Transverse colon (tissue), 4 donors: ENCODE data around the gene PIP5K1B. TPM values are rescaled to one million over a fixed set of nuclear protein-coding genes. Genes with fewer than 3 reads are reported as not detected.

Experiments used
- DNase-seq: peaks from one replicate; pipeline ENCODE4 v3.0.0-alpha.2; 2019
- H3K27ac ChIP-seq, 4 donors: fragments of 200-600 bp; sonication (generic); 2 replicates each; pipeline ENCODE4 v1.5.1; 2016 to 2018; ENCODE audit warnings: inconsistent platforms in 4 of 4
- H3K27me3 ChIP-seq: fragments of 200-600 bp; sonication (generic); 2 replicates; pipeline ENCODE4 v1.5.1; 2017; ENCODE audit warnings: inconsistent platforms
- H3K36me3 ChIP-seq, 4 donors: fragments of 200-600 bp; sonication (generic); 2 replicates each; pipeline ENCODE4 v1.5.1; 2017 to 2019; ENCODE audit warnings: inconsistent platforms in 4 of 4
- H3K4me1 ChIP-seq, 4 donors: fragments of 200-600 bp; sonication (generic); 2 replicates each; pipeline ENCODE4 v1.5.1; 2017 to 2020; ENCODE audit warnings: inconsistent platforms in 4 of 4
- H3K4me3 ChIP-seq, 4 donors: fragments of 200-600 bp; sonication (generic); 1 replicate in 1 of 4; 2 replicates in 3 of 4; pipeline versions ENCODE4 v1.5.1 to v1.6.1; 2017 to 2019; ENCODE audit warnings: inconsistent platforms in 4 of 4
- H3K9me3 ChIP-seq, 2 donors: fragments of 200-600 bp; sonication (generic); 2 replicates each; pipeline ENCODE4 v1.5.1; 2017 to 2019; ENCODE audit warnings: inconsistent platforms in 2 of 2
- CTCF ChIP-seq, 5 experiments: fragments of 200-600 bp in 3 of 5; fragments of 450-650 bp in 2 of 5; sonication (generic) in 3 of 5; IDR thresholded peaks; 1 replicate in 2 of 5; 2 replicates in 3 of 5; pipeline ENCODE4 v1.5.1; 2016 to 2017; ENCODE audit warnings: antibody characterized with exemption in 5 of 5, inconsistent platforms in 3 of 5, mild to moderate bottlenecking in 2 of 5, moderate library complexity in 1 of 5
- EP300 ChIP-seq: sonication (generic); formaldehyde crosslinking; IDR thresholded peaks from one replicate; pipeline ENCODE4 v1.6.1; 2017; ENCODE audit warnings: antibody characterized with exemption, low read depth
- POLR2A ChIP-seq: fragments of 450-650 bp; IDR thresholded peaks from one replicate; pipeline ENCODE4 v1.6.1; 2016; ENCODE audit warnings: antibody characterized with exemption, mild to moderate bottlenecking, moderate library complexity
- POLR2AphosphoS5 ChIP-seq, 3 donors: sonication (generic); formaldehyde crosslinking; IDR thresholded peaks; one replicate each; pipeline ENCODE4 v1.6.1; 2016; ENCODE audit warnings: antibody characterized with exemption in 3 of 3
- WGBS, 2 donors: methylation state at CpG; one replicate each; pipeline ENCODE4 v1.1.5; 2018; ENCODE audit warnings: low coverage in 1 of 2; 5-methylcytosine and 5-hydroxymethylcytosine counted together
- in situ Hi-C, 4 donors: fragments of 200-750 bp; cut with MboI; loops; one replicate each; pipeline versions ENCODE4 v1.15.0 to v1.15.1; 2017; ENCODE audit warnings: low sequenced_read_pairs in 3 of 4, low pct_ligation_motif_present in 1 of 4, low pct_unique_long_range_greater_than_20kb in 1 of 4
- intact Hi-C: fragments of 100-400 bp; cut with DNase I; formaldehyde crosslinking; loops from one replicate; pipeline ENCODE4 v1.15.1; 2023; ENCODE audit warnings: low total_unique reads
- total RNA-seq, 4 donors: library from RNA; depleted of rRNA; stranded (reverse); fragments of >200 nt; gene quantifications; one replicate each; pipeline ENCODE4 v1.1.0, GENCODE V29; 2016

The PIP5K1B gene
- total RNA-seq, 4 donors from 2014 or later: 45.6 to 104 (median 76.0) TPM

GRCh38 chr9:68795411-68795810, 90.4 kb downstream of the PIP5K1B start:
- H3K9me3 ChIP-seq: no peaks in the 10 kb centered on the region
- H3K4me1 ChIP-seq: peaks cover 0 to 4% (median 0%) of the 10 kb centered on the region in 4 donors
- intact Hi-C loops (no loop called here), in situ Hi-C loops (loop anchor here in 1 of 4 donors (25.0 kb wide), 2 partner anchors 192 to 208 kb away; no protein-coding TSS in a partner anchor)
- TF ChIP-seq EP300 (no peak), CTCF (IDR thresholded peaks at IDR 0.05) (no peak), POLR2AphosphoS5 (IDR thresholded peaks at IDR 0.05) (no peak)
- 73 to 78% methylated on average over 2 of the region's 2 CpGs for WGBS, 2 donors
- H3K36me3 ChIP-seq: no peaks in the 10 kb centered on the region
- no peak overlapping the region for H3K27ac ChIP-seq
- no peaks in the 10 kb centered on the region for H3K27me3 ChIP-seq
- no peak overlapping the region for H3K4me3 ChIP-seq
- DNase-seq: no peak

GRCh38 chr9:68797116-68797515, 92.1 kb downstream of the PIP5K1B start:
- intact Hi-C loops (no loop called here), in situ Hi-C loops (loop anchor here in 1 of 4 donors (25.0 kb wide), 2 partner anchors 190 to 210 kb away; no protein-coding TSS in a partner anchor)
- no peaks in the 10 kb centered on the region for H3K27me3 ChIP-seq
- peaks cover 0 to 4% (median 0%) of the 10 kb centered on the region in 4 donors for H3K4me1 ChIP-seq
- H3K36me3 ChIP-seq: no peaks in the 10 kb centered on the region
- no peak overlapping the region for H3K4me3 ChIP-seq
- no peak for DNase-seq
- no peaks in the 10 kb centered on the region for H3K9me3 ChIP-seq
- no peak overlapping the region for H3K27ac ChIP-seq
- TF ChIP-seq CTCF (IDR thresholded peaks at IDR 0.05): no peak
- no peak for TF ChIP-seq POLR2AphosphoS5 (IDR thresholded peaks at IDR 0.05)
- WGBS, 2 donors: 90 to 95% methylated on average over 3 of the region's 3 CpGs

GRCh38 chr9:68798423-68798822, 93.4 kb downstream of the PIP5K1B start:
- 50 to 81% methylated on average over 1 of the region's 1 CpG for WGBS, 2 donors
- intact Hi-C loops: no loop called here

GRCh38 chr9:68800836-68801235, 95.8 kb downstream of the PIP5K1B start:
- Histone ChIP-seq H3K36me3 (no peaks in the 10 kb centered on the region), H3K27me3 (no peaks in the 10 kb centered on the region), H3K4me3 (no peak overlapping the region), H3K9me3 (no peaks in the 10 kb centered on the region), H3K4me1 (peaks cover 0 to 5% (median 1%) of the 10 kb centered on the region in 4 donors), H3K27ac (no peak overlapping the region)
- WGBS, 2 donors: 95 to 100% methylated on average over 1 to 2 of the region's 2 CpGs
- in situ Hi-C loops: no loop called here
- DNase-seq: no peak
- intact Hi-C loops: no loop called here
- TF ChIP-seq POLR2AphosphoS5 (IDR thresholded peaks at IDR 0.05): no peak
- no peak for TF ChIP-seq CTCF (IDR thresholded peaks at IDR 0.05)
- no peak for TF ChIP-seq POLR2A
- no peak for TF ChIP-seq EP300

More at GRCh38 chr9:68798423-68798822, 93.4 kb downstream of the PIP5K1B start:
- TF ChIP-seq POLR2A (no peak), POLR2AphosphoS5 (IDR thresholded peaks at IDR 0.05) (no peak), EP300 (no peak), CTCF (IDR thresholded peaks at IDR 0.05) (no peak)
- peaks cover 0 to 4% (median 0%) of the 10 kb centered on the region in 4 donors for H3K4me1 ChIP-seq
- H3K36me3 ChIP-seq: no peaks in the 10 kb centered on the region
- no peaks in the 10 kb centered on the region for H3K9me3 ChIP-seq
- DNase-seq: no peak
- no peak overlapping the region for H3K4me3 ChIP-seq
- in situ Hi-C loops: loop anchor here in 1 of 4 donors (25.0 kb wide), 2 partner anchors 189 to 211 kb away; no protein-coding TSS in a partner anchor
- no peak overlapping the region for H3K27ac ChIP-seq
- no peaks in the 10 kb centered on the region for H3K27me3 ChIP-seq
